Activated naive CD4-positive, alpha-beta T cell treated with anti-CD3 and anti-CD28 coated beads, Interleukin-2, amount 50 U/mL, for 24 hours (primary cell): ENCODE data around the gene NDEL1.

Source experiments
- H3K27ac Mint-ChIP-seq: one replicate; pipeline ENCODE4 v1.8.0; 2021; ENCODE audit warnings: mild to moderate bottlenecking, mixed read lengths
- H3K27me3 Mint-ChIP-seq: one replicate; pipeline ENCODE4 v1.8.0; 2021; ENCODE audit warnings: mixed read lengths
- H3K36me3 Mint-ChIP-seq: one replicate; pipeline ENCODE4 v1.8.0; 2021; ENCODE audit warnings: mixed read lengths
- H3K4me1 Mint-ChIP-seq: one replicate; pipeline ENCODE4 v1.8.0; 2021; ENCODE audit warnings: mixed read lengths
- H3K4me3 Mint-ChIP-seq: one replicate; pipeline ENCODE4 v1.8.0; 2021; ENCODE audit warnings: mild to moderate bottlenecking, mixed read lengths
- H3K9me3 Mint-ChIP-seq: one replicate; pipeline ENCODE4 v1.8.0; 2021; ENCODE audit warnings: mixed read lengths

NDEL1 gene

DNA sequence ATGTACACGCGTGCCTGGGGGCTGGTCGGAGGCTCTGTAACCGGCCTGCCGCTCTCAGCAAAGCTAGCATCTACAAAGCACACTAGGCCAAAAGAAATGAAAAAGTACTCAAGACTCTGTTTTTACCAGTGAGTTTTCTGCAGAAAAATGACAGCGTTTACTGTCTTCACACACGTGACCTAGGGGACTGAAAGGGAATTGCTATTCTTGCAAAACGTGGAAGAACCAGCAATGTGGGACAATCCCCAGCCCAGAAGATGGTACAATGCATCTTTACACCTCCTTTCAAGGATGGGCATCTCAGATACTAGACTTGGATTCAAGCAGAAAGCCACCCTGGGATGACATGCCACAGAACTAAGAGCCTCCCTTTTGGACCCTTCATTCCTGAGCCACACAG, 41.5 kb downstream of the NDEL1 start:
- Mint-ChIP-seq H3K36me3 (peaks cover 20% of the 10 kb centered on the region), H3K4me3 (no peak overlapping the region), H3K9me3 (no peaks in the 10 kb centered on the region), H3K4me1 (no peaks in the 10 kb centered on the region), H3K27me3 (no peaks in the 10 kb centered on the region), H3K27ac (no peak overlapping the region)

DNA sequence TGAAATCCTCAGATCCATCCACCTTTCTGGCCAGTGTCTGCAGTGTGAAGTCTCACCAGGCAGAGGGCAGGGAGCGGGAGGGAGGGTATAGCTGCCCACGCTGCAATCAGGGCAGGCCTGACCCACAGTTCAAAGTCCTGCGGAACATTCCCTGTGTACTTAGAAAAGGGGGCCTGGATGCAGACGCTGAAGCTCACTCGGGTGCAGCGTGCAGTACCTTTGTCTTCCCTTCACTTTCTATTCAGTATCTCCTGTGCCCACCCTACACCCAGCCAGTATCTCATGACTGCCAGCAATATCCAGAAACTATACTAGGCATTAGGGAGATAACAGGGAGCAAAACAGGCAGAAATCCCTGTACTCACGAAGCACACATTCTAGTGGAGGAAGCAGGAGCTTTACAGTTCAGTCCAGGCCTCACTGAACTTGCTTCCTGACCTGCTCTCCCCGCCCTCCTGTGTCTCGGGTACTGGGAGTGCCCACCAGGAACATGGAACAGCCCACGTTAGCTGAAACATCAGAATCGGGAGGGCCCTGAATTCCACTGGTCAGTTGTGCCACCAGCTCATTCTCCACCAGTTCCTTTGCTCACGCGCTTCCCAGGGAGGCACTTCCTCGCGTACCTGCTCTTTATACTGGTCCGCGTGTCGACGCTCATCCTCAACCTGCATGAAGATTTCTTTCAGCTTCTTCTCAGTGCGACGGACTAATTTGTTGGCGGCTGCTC, 42.2 kb downstream of the NDEL1 start:
- H3K27ac Mint-ChIP-seq: no peak overlapping the region

DNA sequence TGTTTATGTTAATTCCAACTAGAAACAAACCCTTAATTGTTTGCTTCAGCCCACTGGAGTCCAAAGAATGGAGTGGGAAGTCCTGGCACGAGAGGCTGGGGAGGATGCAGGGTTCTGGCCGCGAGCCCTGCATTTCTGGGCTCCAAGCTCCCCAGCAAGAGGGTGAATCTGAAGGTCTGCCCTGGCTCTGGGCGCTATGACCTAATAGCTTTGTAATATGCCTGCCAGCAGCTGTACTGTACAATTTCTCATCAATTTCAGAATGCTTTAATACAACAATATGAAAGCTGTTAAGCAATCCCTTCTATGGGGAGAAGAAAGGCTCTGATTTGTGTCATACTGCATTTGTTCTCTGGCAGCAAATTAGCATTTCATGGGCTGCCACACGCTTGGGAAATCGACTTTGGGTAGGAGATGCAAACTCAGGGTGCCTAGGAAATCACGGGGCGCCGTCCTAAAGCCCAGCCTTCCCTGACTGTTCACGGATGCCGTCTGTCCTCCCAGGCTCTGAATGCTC, 43.8 kb downstream of the NDEL1 start:
- no peaks in the 10 kb centered on the region for H3K4me1 Mint-ChIP-seq
- H3K27ac Mint-ChIP-seq: no peak overlapping the region
- H3K4me3 Mint-ChIP-seq: no peak overlapping the region
- peaks cover 5% of the 10 kb centered on the region for H3K9me3 Mint-ChIP-seq
- H3K27me3 Mint-ChIP-seq: no peaks in the 10 kb centered on the region
- H3K36me3 Mint-ChIP-seq: peaks cover 32% of the 10 kb centered on the region

More for the DNA sequence above, 42.2 kb downstream of the NDEL1 start:
- Mint-ChIP-seq H3K27me3 (no peaks in the 10 kb centered on the region), H3K4me1 (no peaks in the 10 kb centered on the region), H3K36me3 (peaks cover 23% of the 10 kb centered on the region), H3K4me3 (no peak overlapping the region), H3K9me3 (peaks cover under 1% of the 10 kb centered on the region)

DNA sequence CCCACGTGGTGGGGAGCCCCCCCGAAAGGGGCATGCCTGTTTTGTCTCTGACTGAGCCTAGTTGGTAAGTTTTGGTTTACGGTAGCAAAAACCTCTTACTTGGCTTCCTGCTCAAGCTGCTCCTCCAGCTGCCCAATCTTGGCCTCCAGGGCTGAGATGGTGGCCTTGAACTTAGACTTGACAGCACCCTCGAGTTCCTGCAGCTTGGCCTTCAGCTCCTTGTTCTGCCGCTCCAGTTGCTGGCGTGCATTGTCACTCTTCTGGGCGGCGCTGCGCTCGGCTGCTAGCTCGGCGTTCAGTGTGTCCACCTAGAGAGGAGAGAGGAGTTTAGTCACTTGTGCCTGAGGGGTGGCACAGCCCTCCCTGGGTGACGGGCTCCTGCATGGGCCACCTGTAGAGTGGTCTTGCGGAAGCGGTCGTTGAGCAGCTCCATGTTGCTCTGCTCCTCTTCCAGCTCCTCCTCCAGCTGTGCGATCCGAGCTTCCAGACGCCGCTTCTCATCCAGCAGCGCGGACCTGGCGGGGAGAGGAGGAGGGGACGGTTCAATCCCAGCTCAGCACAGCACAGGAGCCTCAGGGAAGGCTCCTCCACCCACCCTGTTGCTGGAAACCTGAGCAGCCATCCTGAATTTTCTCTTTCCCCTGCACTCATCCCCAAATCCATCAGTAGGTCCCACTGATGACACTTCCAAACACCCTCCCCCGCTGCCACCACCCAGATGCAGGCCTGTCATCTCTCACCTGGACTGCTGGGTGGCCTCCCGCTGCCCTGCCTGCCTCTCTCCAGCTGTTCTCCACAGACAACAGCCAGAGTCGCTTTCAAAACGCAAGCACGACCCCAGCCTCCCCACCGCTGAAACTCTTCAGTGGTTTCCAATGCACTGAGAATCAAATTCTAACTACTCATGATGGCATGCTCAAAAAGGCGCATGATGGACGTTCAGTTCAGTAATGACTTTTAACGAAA, 44.6 kb downstream of the NDEL1 start:
- Mint-ChIP-seq H3K27me3 (no peaks in the 10 kb centered on the region), H3K9me3 (peaks cover 5% of the 10 kb centered on the region), H3K36me3 (peaks cover 33% of the 10 kb centered on the region), H3K4me3 (no peak overlapping the region), H3K4me1 (no peaks in the 10 kb centered on the region), H3K27ac (no peak overlapping the region)

DNA sequence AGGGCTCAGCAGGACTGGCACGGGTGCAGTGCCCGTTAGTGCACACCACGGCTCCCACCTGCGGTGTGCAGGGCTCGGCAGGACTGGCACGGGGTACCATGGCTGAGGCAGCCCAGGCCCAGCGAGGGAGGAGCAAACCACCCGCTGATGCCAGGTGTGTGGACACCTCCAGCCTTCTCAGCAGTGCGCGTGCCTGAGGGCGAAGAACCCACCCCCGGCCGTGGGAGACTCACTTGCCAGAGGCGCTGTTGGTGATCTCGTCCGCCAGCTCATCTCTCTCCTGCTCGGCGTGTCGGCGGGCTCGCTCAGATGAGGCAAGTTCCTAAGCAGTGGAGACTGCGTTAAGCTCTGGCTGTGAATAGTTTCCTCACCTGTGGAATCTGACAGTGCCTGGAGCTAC, 45.4 kb downstream of the NDEL1 start:
- Mint-ChIP-seq H3K9me3 (peaks cover 5% of the 10 kb centered on the region), H3K36me3 (peaks cover 36% of the 10 kb centered on the region), H3K4me1 (no peaks in the 10 kb centered on the region), H3K27me3 (no peaks in the 10 kb centered on the region), H3K4me3 (no peak overlapping the region), H3K27ac (no peak overlapping the region)

DNA sequence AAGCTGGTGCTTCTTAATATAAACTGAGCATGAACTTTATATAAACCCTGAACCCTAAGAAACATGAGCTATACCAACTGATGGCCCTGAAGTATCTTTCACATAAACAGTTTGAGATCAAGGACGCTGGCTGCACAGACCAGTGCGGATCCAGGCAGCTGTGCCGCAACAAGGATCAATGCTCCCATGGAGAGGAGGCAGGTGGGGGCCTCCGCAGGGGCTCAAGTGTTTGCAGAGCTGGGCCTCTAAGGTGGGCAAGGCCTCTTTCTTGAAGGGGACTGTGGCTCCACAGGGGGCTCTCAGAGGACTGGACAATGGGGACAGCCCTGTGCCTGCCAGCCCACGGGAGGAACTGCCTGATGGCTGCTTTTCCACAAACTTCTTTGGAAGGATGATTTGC, 46.0 kb downstream of the NDEL1 start:
- Mint-ChIP-seq H3K36me3 (peaks cover 36% of the 10 kb centered on the region), H3K27ac (no peak overlapping the region), H3K4me3 (no peak overlapping the region), H3K4me1 (no peaks in the 10 kb centered on the region), H3K9me3 (peaks cover 5% of the 10 kb centered on the region), H3K27me3 (no peaks in the 10 kb centered on the region)

DNA sequence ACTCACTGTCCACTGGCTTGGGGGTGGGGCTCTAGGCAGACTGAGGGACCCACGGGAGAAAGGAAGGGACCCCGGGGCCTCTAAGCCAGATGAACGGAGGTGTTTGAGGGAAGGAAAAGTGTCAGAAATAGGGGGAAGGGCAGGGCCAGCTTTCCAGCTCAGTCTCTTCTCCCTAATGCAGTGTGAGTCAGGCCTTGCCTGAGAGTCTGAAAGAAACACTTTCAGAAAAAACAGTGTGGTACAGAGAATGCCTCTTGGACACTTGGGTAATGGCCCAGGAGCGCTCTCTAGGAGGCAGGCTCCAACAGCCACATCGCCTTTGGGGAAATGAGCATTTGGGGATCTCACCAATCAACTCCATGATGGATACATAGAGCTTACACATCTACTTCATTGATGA, 46.9 kb downstream of the NDEL1 start:
- Mint-ChIP-seq H3K4me3 (no peak overlapping the region), H3K27ac (no peak overlapping the region), H3K36me3 (peaks cover 39% of the 10 kb centered on the region), H3K4me1 (no peaks in the 10 kb centered on the region), H3K9me3 (peaks cover 5% of the 10 kb centered on the region), H3K27me3 (no peaks in the 10 kb centered on the region)

DNA sequence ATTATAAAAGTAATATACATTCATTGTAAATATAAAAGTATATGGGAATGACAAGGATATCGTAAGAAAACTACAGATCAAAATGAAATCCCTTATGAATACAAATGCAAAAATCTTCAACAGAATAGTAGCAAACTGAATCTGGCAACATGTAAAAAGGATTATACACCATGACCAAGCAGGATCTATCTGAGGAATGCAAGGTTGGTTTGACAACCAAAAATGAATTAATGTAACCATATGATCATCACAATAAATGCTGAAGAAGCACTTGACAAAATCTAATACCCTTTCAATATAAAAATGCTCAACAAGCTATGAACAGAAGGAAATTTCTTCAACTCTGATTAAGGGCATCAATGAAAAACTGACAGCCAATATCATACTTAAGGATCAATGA, 48.8 kb downstream of the NDEL1 start:
- Mint-ChIP-seq H3K9me3 (peaks cover 5% of the 10 kb centered on the region), H3K4me1 (no peaks in the 10 kb centered on the region), H3K36me3 (peaks cover 39% of the 10 kb centered on the region), H3K27me3 (no peaks in the 10 kb centered on the region), H3K4me3 (no peak overlapping the region), H3K27ac (no peak overlapping the region)

DNA sequence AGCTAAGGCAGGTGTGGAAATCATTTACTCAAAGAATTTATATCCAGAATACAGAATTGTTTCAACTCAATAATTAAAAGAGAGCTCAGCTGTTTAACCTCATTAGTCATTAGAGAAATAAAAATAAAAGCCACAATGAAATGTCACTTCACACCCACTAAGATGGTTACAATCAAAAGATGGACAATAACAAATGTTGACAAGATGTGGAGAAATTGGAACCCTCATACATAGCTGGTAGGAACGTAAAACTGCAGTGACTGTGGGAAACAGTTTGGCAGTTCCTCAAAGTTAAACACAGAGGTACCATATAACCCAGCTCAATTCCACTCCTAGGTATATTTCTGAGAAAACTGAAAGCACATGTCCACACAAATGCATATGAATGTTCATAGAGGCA, 49.8 kb downstream of the NDEL1 start:
- H3K4me3 Mint-ChIP-seq: no peak overlapping the region
- H3K9me3 Mint-ChIP-seq: peaks cover 5% of the 10 kb centered on the region
- no peaks in the 10 kb centered on the region for H3K27me3 Mint-ChIP-seq
- no peaks in the 10 kb centered on the region for H3K4me1 Mint-ChIP-seq
- no peak overlapping the region for H3K27ac Mint-ChIP-seq
- peaks cover 39% of the 10 kb centered on the region for H3K36me3 Mint-ChIP-seq

DNA sequence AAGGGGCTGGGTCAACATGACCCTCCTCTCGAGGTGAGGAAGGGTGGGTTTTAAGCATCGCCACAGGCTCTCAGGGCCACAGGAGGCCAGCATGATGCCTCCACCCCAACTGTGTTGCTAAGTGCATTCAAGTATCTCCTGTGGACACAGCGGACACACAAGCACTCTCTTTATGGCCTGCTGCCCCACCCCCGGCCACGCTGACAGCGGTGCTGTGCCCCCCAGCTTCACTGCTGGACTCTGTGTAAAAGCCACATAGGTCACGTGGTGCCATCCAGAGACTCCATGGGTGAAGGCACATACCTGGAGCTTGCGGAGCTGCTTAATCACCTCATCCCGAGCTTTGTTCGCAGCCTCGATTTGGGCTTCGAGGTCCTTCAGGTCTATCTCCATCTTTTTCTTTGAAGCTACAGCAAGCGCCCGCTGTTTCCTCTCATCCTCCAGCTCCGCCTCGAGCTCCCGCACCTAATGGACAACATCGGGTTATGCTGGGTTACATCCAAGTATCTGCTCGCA, 51.5 kb downstream of the NDEL1 start:
- peaks cover 33% of the 10 kb centered on the region for H3K36me3 Mint-ChIP-seq
- no peaks in the 10 kb centered on the region for H3K27me3 Mint-ChIP-seq
- peaks cover 5% of the 10 kb centered on the region for H3K9me3 Mint-ChIP-seq
- H3K4me3 Mint-ChIP-seq: no peak overlapping the region
- no peak overlapping the region for H3K27ac Mint-ChIP-seq
- H3K4me1 Mint-ChIP-seq: no peaks in the 10 kb centered on the region

DNA sequence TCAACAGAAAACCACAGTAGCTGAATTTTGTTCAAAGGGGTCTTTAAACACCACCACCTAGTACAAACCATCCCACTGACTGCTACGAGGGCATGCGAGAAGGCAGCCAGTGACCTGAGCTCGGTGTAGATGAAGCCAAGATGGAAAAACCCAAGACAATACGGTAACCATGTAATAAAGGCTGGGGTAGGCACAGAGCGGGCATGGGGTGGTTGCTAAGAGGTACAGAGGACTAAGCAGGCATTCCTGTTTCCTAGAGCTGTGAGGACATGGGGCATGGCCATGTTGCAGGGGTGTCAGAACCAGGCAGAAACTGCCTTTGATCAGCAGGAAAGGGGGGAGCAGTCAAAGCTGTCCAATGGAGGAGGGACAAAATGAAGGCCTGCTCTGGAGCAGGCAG, 52.1 kb downstream of the NDEL1 start:
- H3K4me1 Mint-ChIP-seq: no peaks in the 10 kb centered on the region
- H3K27ac Mint-ChIP-seq: no peak overlapping the region
- H3K27me3 Mint-ChIP-seq: no peaks in the 10 kb centered on the region
- no peak overlapping the region for H3K4me3 Mint-ChIP-seq
- peaks cover 35% of the 10 kb centered on the region for H3K36me3 Mint-ChIP-seq
- H3K9me3 Mint-ChIP-seq: peaks cover 5% of the 10 kb centered on the region

DNA sequence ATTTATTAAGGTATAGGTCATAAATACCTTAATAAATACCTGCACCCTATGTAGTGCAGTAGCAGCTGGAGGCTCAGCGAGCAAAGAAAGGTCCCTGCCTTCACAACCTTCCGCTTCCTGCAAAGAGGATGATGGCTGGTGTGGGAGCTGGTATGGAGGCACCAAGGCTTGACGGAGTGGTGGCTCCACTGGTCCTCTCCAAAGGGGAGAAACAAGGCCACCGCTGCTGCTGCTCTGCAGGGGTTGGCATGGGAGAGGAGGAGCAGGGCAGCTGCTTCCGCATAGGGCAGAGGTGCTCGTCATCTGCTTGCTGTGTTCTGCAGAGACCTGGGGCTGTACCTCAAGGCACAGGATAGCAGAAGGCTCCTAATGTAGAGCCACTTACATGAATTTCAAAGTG, 52.8 kb downstream of the NDEL1 start:
- Mint-ChIP-seq H3K9me3 (no peaks in the 10 kb centered on the region), H3K36me3 (peaks cover 28% of the 10 kb centered on the region), H3K4me1 (no peaks in the 10 kb centered on the region), H3K27ac (no peak overlapping the region), H3K4me3 (no peak overlapping the region), H3K27me3 (no peaks in the 10 kb centered on the region)

DNA sequence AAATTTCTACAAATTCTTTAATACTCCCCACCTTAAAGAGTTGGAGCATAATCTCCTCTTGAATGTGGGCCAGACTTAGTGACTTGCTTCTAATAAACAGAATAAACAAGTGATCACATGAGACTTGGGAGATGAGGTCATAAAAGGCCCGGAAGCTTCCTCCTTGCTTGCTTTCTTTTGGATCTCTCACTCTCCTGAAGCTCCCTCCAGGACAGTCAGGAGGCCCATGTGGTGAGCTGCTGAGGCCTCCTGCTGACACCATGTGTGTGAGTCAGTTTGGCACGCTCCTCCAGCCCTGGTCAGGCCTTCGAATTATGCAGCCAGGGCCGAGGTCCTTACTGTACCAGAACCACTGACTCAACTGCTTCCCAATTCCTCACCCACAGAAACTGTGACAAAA, 53.2 kb downstream of the NDEL1 start:
- H3K36me3 Mint-ChIP-seq: peaks cover 25% of the 10 kb centered on the region
- no peaks in the 10 kb centered on the region for H3K9me3 Mint-ChIP-seq
- no peaks in the 10 kb centered on the region for H3K27me3 Mint-ChIP-seq
- no peaks in the 10 kb centered on the region for H3K4me1 Mint-ChIP-seq
- no peak overlapping the region for H3K4me3 Mint-ChIP-seq
- H3K27ac Mint-ChIP-seq: no peak overlapping the region

DNA sequence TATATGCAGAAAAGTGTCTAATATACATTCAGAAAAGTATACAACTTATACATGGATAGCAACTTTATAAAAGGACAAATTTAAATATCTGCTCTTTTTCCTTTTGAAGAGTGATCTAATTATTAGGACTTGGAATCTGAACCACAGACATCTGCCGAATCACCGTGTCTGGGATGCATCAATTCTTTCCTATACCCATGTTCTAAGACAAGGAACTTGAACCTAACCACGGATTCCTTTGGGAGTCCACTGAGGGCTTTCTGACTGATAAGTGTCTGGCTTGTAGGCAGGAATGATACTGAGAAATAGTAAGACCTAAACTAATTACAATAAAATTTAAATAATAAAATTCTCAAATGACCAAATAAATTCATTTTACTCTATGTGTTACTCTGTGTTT, 54.2 kb downstream of the NDEL1 start:
- Mint-ChIP-seq H3K9me3 (no peaks in the 10 kb centered on the region), H3K27me3 (no peaks in the 10 kb centered on the region), H3K27ac (no peak overlapping the region), H3K36me3 (peaks cover 22% of the 10 kb centered on the region), H3K4me1 (no peaks in the 10 kb centered on the region), H3K4me3 (no peak overlapping the region)

DNA sequence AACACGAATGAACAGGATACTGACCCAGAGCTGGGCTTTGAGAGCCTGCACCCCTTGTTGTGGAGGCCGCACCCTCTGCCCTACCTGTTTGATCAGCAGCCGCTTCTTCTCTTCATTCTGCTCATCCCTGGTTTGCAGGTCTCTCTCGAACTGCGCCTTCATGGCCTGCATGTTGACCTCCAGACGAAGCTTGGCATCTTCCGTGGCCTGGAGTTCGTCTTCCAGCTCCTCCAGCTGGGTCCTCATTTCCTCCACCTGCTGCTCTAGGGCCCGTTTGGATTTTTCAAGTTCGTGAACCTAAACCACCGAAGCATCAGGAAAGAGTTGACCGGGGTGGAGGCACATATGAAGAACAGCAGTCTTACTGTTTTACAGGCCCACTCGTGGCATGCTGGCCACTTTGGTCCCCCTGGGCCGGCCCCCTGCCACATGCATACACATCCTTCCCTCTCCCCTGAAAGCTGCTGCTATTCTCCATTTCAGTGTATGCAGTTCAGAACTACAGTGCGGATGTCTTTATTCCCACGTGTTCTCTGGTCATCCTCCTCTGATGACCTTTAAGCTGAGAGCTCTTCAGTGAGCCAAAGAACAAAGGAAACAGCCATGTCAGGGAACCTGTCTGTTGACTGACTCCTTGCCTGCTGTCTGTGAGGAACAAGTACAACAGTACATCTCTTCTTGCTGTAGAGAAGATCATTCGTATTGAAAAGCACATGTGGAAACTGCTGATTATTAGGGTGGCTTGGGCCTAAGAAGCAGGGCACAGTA, 54.8 kb downstream of the NDEL1 start:
- Mint-ChIP-seq H3K27me3 (no peaks in the 10 kb centered on the region), H3K9me3 (no peaks in the 10 kb centered on the region), H3K4me3 (no peak overlapping the region), H3K36me3 (peaks cover 21% of the 10 kb centered on the region), H3K4me1 (no peaks in the 10 kb centered on the region), H3K27ac (no peak overlapping the region)
